GM19351 (cell line): ENCODE data around the gene HPSE2.
A peak's percentile ranks its signal among the peaks of the same experiment; 100 is the strongest.

Source experiments
- ATAC-seq: cut with Tn5 transposase; IDR thresholded peaks from one replicate; pipeline ENCODE4 v1.9.1; 2021; ENCODE audit warnings: mild to moderate bottlenecking, moderate library complexity; ENCODE audit not compliant: unreplicated experiment

HPSE2 gene

GRCh38 chr10:98470850-98471249 lies 764.8 kb downstream of the HPSE2 start:
- no peak for ATAC-seq

- ATAC-seq: no peak
Observed at GRCh38 chr10:98469001-98469931, 766.4 kb downstream of the HPSE2 start.

GRCh38 chr10:98467506-98468318 lies 767.9 kb downstream of the HPSE2 start:
- ATAC-seq: peak; percentile 94

- no peak for ATAC-seq
Observed at GRCh38 chr10:98466861-98467505, 768.7 kb downstream of the HPSE2 start.

GRCh38 chr10:98465866-98466265 lies 769.8 kb downstream of the HPSE2 start:
- no peak for ATAC-seq

- no peak for ATAC-seq
Observed at GRCh38 chr10:98463976-98464754, 771.5 kb downstream of the HPSE2 start.

GRCh38 chr10:98463016-98463415 lies 772.6 kb downstream of the HPSE2 start:
- no peak for ATAC-seq

GRCh38 chr10:98461500-98461842 lies 774.2 kb downstream of the HPSE2 start:
- ATAC-seq: no peak

- no peak for ATAC-seq
Observed at GRCh38 chr10:98460837-98461499, 774.7 kb downstream of the HPSE2 start.

- no peak for ATAC-seq
Observed at GRCh38 chr10:98458809-98459784, 776.6 kb downstream of the HPSE2 start.

- no peak for ATAC-seq
Observed at GRCh38 chr10:98457721-98458120, 777.9 kb downstream of the HPSE2 start.

- ATAC-seq: no peak
Observed at GRCh38 chr10:98456686-98457482, 778.8 kb downstream of the HPSE2 start.

- ATAC-seq: no peak
Observed at GRCh38 chr10:98456043-98456570, 779.5 kb downstream of the HPSE2 start.

GRCh38 chr10:98453729-98454128 lies 781.9 kb downstream of the HPSE2 start:
- ATAC-seq: no peak

GRCh38 chr10:98450618-98451017 lies 785.0 kb downstream of the HPSE2 start:
- no peak for ATAC-seq

GRCh38 chr10:98449287-98449686 lies 786.4 kb downstream of the HPSE2 start:
- no peak for ATAC-seq

- peak; percentile 86 for ATAC-seq
Observed at GRCh38 chr10:98446661-98447221, 788.9 kb downstream of the HPSE2 start, which contains the start of gene HPS1. Gene HPS1, minus strand, starts transcription at chr10:98446935. Its CDS starts 3,695 bp downstream, at chr10:98443240.
